ENCODE results near the gene PBRM1. TPM values are rescaled to one million over a fixed set of nuclear protein-coding genes. Genes with fewer than 3 reads are reported as not detected.
A peak's percentile ranks its signal among the peaks of the same experiment; 100 is the strongest.

Gene PBRM1
- total RNA-seq, 1 donor from 2014 or later = 131 TPM

DNA sequence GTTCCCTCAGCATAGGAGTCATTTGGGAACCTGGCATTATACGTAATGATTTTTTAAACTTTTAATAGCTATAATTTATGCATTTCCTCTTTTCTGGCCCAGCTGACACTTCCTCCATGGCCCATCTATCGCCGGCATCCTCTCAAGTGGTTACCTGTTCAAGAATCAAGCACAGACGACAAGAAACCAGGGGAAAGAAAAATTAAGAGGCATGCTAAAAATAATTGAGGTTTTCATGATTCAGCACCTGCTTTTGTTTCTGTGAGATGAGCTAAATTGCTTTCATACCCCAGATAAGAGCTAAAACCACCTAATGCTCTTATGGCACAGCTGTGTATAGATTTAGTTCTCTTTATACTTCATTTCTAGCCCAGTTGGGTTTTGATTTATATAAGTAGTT, 21.9 kb upstream of the PBRM1 start:
- peak overlapping the region; percentile 59 for H3K4me3 Mint-ChIP-seq (ENCODE audit: low read depth)
- peaks cover 16% of the 10 kb centered on the region for H3K4me1 Mint-ChIP-seq (ENCODE audit: low read depth)
- peaks cover 4% of the 10 kb centered on the region for H3K36me3 Mint-ChIP-seq (ENCODE audit: insufficient read depth)
- no peak for DNase-seq (ENCODE audit: low spot score, unreplicated experiment)
- H3K27ac Mint-ChIP-seq = no peak overlapping the region
- TF ChIP-seq CTCF (IDR thresholded peaks at IDR 0.05; ENCODE audit: unreplicated experiment) = no peak
- H3K9me3 Mint-ChIP-seq (ENCODE audit: low read depth) = no peaks in the 10 kb centered on the region
- H3K27me3 Mint-ChIP-seq = no peaks in the 10 kb centered on the region

DNA sequence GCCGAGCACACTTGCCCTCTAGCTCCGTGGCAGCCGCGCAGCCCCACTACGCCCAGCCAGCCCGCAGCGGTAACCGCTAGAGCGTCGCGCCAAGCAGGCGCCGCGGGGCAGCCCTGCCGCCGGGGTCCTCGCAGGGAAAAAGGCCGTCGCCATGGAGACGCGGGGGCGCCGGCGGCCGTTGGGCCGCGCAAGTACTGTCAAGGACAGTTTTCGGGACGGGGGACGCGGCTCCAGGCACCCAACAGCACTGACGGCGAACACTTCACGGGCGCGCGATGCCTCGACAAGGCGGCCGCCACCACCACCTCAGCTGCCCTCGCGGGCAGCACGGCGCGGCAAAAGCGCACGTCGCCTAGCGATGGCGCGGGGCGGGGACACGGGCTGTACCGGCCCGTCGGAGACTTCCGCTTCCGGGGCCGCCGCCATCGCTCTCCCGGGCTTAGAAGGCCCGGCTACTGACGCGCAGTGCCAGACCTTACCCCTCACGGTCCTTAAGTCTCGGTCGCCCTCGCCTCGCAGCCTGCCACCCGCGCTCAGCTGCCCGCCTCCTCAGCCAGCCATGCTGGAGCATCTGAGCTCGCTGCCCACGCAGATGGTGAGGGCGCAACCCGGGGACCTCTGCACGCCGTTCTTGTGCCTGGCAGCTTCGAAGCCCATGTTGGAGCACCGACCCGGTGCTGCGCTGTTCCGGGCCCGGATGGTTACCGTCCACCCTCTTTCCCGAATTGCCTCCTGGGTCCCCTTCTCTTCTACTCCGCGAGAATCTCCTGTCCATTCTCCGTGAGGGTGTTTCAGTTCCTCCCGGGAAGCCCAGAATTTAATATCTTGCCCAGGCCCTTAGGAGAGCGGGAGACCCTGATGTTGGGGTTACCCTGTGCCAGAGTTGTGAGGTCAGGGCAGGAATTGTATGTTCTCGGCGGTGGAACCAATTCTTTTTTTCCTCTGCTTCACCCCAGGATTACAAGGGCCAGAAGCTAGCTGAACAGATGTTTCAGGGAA, 20.3 kb upstream of the PBRM1 start, which contains the start of the genes GLT8D1 and SPCS1:
Gene GLT8D1 (minus strand): TSS at position 104 of the 999 bp plus-strand sequence. CDS start 5,331 bp downstream, outside the sequence.
Gene SPCS1 (plus strand): TSS at position 419 of the 999 bp plus-strand sequence. CDS start 141 bp downstream, at position 560.
- Mint-ChIP-seq H3K4me1 (ENCODE audit: low read depth) (peaks cover 16% of the 10 kb centered on the region), H3K4me3 (ENCODE audit: low read depth) (peak within 1 kb of the TSS; percentile 95), H3K27ac (peak within 1 kb of the TSS; percentile 96), H3K36me3 (ENCODE audit: insufficient read depth) (no peaks in the 10 kb centered on the region), H3K9me3 (ENCODE audit: low read depth) (no peaks in the 10 kb centered on the region), H3K27me3 (no peaks in the 10 kb centered on the region)
- no peak for TF ChIP-seq CTCF (IDR thresholded peaks at IDR 0.05; ENCODE audit: unreplicated experiment)
- peak; percentile 63 for DNase-seq (ENCODE audit: low spot score, unreplicated experiment)

- H3K36me3 Mint-ChIP-seq (ENCODE audit: insufficient read depth) = no peaks in the 10 kb centered on the region
Observed at GRCh38 chr3:52705438-52705687, 19.6 kb upstream of the PBRM1 start.

DNA sequence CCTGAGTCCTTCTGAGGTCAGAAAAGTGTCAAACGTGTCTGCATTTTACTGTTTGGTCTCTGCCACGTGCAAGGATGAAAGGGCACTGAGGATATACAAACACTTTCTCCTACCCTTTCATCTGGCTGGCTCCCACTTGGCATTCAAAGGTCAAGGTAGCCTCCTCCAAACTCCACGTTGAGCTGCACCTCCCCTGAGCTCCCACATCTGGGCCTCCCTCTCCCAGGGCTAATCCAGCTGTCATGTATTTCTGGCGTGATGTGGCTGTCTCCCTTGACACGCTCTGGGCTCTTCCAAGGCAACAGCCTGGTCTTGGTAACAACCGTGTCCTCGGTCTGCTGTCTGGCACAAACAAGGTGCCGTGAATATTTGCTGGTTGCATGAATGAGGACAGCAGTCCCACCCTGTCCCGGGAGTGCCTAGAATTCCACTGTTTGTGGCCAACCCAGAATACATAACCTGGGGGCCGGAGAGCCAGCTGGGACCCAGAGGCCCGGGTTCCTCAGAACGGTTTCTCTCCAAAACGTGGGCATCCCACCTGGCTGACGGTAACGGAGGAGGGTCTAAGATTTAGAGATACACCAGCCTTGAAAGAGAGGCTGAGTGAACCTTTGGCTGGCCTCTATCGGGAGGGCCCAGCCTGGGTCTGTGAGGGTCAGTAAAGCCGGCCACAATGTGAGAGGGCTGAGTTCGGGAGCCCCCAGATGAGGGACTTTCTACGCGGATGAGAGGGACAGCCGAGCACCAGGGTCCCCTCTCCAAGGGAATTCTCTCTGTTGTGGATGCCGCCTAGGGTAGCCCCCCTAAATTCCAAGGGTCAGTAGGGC, 19.1 kb upstream of the PBRM1 start:
- DNase-seq (ENCODE audit: low spot score, unreplicated experiment) = no peak
- Mint-ChIP-seq H3K27ac (peak overlapping the region; percentile 91), H3K4me1 (ENCODE audit: low read depth) (peaks cover 16% of the 10 kb centered on the region), H3K36me3 (ENCODE audit: insufficient read depth) (no peaks in the 10 kb centered on the region), H3K4me3 (ENCODE audit: low read depth) (peak overlapping the region; percentile 95), H3K9me3 (ENCODE audit: low read depth) (no peaks in the 10 kb centered on the region), H3K27me3 (no peaks in the 10 kb centered on the region)
- TF ChIP-seq CTCF (IDR thresholded peaks at IDR 0.05; ENCODE audit: unreplicated experiment) = no peak

More at GRCh38 chr3:52705438-52705687, 19.6 kb upstream of the PBRM1 start:
- no peak for DNase-seq (ENCODE audit: low spot score, unreplicated experiment)
- peak overlapping the region; percentile 91 for H3K27ac Mint-ChIP-seq
- H3K4me1 Mint-ChIP-seq (ENCODE audit: low read depth) = peaks cover 16% of the 10 kb centered on the region
- H3K9me3 Mint-ChIP-seq (ENCODE audit: low read depth) = no peaks in the 10 kb centered on the region
- H3K27me3 Mint-ChIP-seq = no peaks in the 10 kb centered on the region
- no peak for TF ChIP-seq CTCF (IDR thresholded peaks at IDR 0.05; ENCODE audit: unreplicated experiment)
- peak overlapping the region; percentile 95 for H3K4me3 Mint-ChIP-seq (ENCODE audit: low read depth)

DNA sequence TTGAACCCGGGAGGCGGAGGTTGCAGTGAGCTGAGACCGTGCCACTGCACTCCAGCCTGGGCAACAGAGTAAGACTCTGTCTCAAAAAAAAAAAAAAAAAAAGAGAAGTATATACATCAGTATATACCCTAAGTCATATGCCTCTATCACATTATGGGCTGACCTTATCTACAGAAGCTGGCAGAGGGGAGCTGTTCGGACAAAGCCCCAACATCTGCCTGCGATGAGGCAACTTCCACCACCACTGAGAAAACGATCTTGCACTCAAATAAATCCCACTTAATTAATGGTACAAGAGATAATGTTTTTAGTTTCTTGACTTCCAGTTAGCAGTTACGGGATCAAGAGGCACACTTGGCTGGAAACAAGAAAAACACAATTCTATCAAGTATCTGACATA, 17.6 kb upstream of the PBRM1 start:
- H3K27ac Mint-ChIP-seq = no peak overlapping the region
- H3K9me3 Mint-ChIP-seq (ENCODE audit: low read depth) = no peaks in the 10 kb centered on the region
- no peak for TF ChIP-seq CTCF (IDR thresholded peaks at IDR 0.05; ENCODE audit: unreplicated experiment)
- H3K4me3 Mint-ChIP-seq (ENCODE audit: low read depth) = peak overlapping the region; percentile 95
- DNase-seq (ENCODE audit: low spot score, unreplicated experiment) = no peak
- no peaks in the 10 kb centered on the region for H3K27me3 Mint-ChIP-seq
- peaks cover 16% of the 10 kb centered on the region for H3K4me1 Mint-ChIP-seq (ENCODE audit: low read depth)
- no peaks in the 10 kb centered on the region for H3K36me3 Mint-ChIP-seq (ENCODE audit: insufficient read depth)

Data from progenitor cell of endocrine pancreas (in vitro differentiated cells).